Endothelial cell of umbilical vein (primary cell): ENCODE data around the gene POLN.

Experiments
- FOS ChIP-seq: IDR thresholded peaks from 2 replicates; pipeline ENCODE4 v1.6.1; 2011; ENCODE audit warnings: mild to moderate bottlenecking, low read length, moderate library complexity, borderline replicate concordance; ENCODE audit not compliant: insufficient read depth
- POLR2AphosphoS5 ChIP-seq: IDR thresholded peaks from 2 replicates; pipeline ENCODE4 v1.6.1; 2012; ENCODE audit warnings: low read depth, mild to moderate bottlenecking, control low read depth, low read length, moderate library complexity; ENCODE audit not compliant: insufficient read depth
- TF ChIP-seq, protein P1 (sequence below), 2 donors: IDR thresholded peaks; 1 replicate in 1 of 2; 2 replicates in 1 of 2; pipeline ENCODE4 v1.5.1; 2011; ENCODE audit warnings: low read length in 2 of 2, mild to moderate bottlenecking in 2 of 2, moderate library complexity in 2 of 2, control low read depth in 1 of 2, inconsistent platforms in 1 of 2, low read depth in 1 of 2; ENCODE audit not compliant: insufficient read depth in 1 of 2; ENCODE audit errors: extremely low read depth in 1 of 2

DNA sequence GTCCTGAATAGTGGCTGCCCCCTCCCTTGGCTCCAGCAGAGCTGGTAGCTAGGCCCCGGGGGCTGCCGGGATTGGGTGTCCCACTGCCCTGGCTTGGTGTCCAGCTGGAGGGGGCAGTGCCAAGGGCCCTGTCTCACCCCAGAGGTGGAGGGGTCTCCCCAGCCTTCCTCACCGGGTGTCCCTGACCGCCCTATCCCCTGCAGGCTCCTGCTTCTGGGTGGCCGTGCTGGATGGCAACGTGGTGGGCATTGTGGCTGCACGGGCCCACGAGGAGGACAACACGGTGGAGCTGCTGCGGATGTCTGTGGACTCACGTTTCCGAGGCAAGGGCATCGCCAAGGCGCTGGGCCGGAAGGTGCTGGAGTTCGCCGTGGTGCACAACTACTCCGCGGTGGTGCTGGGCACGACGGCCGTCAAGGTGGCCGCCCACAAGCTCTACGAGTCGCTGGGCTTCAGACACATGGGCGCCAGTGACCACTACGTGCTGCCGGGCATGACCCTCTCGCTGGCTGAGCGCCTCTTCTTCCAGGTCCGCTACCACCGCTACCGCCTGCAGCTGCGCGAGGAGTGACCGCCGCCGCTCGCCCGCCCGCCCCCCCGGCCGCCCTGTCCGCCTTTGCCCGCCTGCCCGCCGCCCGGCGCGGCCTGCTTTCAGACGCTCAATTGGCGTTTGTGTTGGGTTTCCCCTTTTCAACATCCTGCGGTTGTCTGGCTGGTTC lies 178.2 kb downstream of the POLN start:
- TF ChIP-seq, protein P1, sequence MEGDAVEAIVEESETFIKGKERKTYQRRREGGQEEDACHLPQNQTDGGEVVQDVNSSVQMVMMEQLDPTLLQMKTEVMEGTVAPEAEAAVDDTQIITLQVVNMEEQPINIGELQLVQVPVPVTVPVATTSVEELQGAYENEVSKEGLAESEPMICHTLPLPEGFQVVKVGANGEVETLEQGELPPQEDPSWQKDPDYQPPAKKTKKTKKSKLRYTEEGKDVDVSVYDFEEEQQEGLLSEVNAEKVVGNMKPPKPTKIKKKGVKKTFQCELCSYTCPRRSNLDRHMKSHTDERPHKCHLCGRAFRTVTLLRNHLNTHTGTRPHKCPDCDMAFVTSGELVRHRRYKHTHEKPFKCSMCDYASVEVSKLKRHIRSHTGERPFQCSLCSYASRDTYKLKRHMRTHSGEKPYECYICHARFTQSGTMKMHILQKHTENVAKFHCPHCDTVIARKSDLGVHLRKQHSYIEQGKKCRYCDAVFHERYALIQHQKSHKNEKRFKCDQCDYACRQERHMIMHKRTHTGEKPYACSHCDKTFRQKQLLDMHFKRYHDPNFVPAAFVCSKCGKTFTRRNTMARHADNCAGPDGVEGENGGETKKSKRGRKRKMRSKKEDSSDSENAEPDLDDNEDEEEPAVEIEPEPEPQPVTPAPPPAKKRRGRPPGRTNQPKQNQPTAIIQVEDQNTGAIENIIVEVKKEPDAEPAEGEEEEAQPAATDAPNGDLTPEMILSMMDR (IDR thresholded peaks at IDR 0.05; ENCODE audit: extremely low read depth in 1 of 2, insufficient read depth in 1 of 2, low read depth in 1 of 2, low read length in 2 of 2) = no peak
- TF ChIP-seq POLR2AphosphoS5 (no peak), FOS (no peak)
